Neural progenitor cell (in vitro differentiated cells): ENCODE data around the gene SLC22A5.

ENCODE experiments used
- CTCF ChIP-seq: fragments of 200-600 bp; sonication (generic); IDR thresholded peaks from 2 replicates; pipeline ENCODE4 v1.5.1; 2017; ENCODE audit warnings: antibody characterized with exemption, mild to moderate bottlenecking
- EZH2phosphoT487 ChIP-seq: fragments of 200-600 bp; sonication (generic); IDR thresholded peaks from 2 replicates; pipeline ENCODE4 v1.6.1; 2017; ENCODE audit warnings: antibody characterized with exemption

- no peak for TF ChIP-seq CTCF
- TF ChIP-seq EZH2phosphoT487: no peak
Measured at GRCh38 chr5:132355140-132355765, 14.3 kb upstream of the SLC22A5 start.
